OCI-LY1 (cell line): ENCODE data around the gene ESYT1.

ENCODE experiments used
- CTCF ChIP-seq: fragments of 200-600 bp; sonication (generic), shearing (Covaris generic); IDR thresholded peaks from 2 replicates; pipeline ENCODE4 v1.5.1; 2017; ENCODE audit warnings: mild to moderate bottlenecking, antibody characterized with exemption, low read length, moderate library complexity, mixed read lengths
- EZH2 ChIP-seq: fragments of 200-600 bp; sonication (generic), shearing (Covaris generic); IDR thresholded peaks from 2 replicates; pipeline ENCODE4 v1.8.0; 2017; ENCODE audit warnings: borderline replicate concordance, mixed run types, mild to moderate bottlenecking, antibody characterized with exemption, low read length, moderate library complexity, mixed read lengths

- TF ChIP-seq CTCF (no peak), EZH2 (no peak)
These were observed 44.8 kb downstream of the ESYT1 start for GRCh38 chr12:56172839-56173238.
